ENCODE measurements around the gene RNF121.

The RNF121 gene

DNA sequence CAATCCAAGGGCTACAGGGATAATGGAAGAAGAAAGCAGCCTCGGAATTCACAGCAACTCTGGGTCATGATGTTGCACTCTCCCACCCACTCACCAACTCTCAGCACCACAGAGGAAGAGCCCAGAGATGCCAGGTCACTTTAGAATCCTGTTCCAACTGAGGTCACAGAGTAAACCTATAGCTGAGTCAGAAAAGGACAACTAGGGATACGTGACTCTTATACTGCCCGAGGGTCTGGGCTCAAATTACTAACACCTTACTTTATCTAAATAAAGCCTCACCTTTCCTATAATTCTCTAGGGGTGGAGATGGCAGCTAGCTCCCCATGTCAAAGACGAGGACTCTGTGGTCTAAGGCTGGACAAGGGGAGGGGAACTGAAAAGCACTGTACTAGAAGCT, 94.5 kb downstream of the RNF121 start:
- TF ChIP-seq, protein P1, sequence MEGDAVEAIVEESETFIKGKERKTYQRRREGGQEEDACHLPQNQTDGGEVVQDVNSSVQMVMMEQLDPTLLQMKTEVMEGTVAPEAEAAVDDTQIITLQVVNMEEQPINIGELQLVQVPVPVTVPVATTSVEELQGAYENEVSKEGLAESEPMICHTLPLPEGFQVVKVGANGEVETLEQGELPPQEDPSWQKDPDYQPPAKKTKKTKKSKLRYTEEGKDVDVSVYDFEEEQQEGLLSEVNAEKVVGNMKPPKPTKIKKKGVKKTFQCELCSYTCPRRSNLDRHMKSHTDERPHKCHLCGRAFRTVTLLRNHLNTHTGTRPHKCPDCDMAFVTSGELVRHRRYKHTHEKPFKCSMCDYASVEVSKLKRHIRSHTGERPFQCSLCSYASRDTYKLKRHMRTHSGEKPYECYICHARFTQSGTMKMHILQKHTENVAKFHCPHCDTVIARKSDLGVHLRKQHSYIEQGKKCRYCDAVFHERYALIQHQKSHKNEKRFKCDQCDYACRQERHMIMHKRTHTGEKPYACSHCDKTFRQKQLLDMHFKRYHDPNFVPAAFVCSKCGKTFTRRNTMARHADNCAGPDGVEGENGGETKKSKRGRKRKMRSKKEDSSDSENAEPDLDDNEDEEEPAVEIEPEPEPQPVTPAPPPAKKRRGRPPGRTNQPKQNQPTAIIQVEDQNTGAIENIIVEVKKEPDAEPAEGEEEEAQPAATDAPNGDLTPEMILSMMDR (conservative IDR thresholded peaks at IDR 0.05; ENCODE audit: low read depth, low read length) = no peak
- no peak overlapping the region for H3K4me3 ChIP-seq (ENCODE audit: low read depth, low read length)
- no peak for DNase-seq (ENCODE audit: low read depth)

DNA sequence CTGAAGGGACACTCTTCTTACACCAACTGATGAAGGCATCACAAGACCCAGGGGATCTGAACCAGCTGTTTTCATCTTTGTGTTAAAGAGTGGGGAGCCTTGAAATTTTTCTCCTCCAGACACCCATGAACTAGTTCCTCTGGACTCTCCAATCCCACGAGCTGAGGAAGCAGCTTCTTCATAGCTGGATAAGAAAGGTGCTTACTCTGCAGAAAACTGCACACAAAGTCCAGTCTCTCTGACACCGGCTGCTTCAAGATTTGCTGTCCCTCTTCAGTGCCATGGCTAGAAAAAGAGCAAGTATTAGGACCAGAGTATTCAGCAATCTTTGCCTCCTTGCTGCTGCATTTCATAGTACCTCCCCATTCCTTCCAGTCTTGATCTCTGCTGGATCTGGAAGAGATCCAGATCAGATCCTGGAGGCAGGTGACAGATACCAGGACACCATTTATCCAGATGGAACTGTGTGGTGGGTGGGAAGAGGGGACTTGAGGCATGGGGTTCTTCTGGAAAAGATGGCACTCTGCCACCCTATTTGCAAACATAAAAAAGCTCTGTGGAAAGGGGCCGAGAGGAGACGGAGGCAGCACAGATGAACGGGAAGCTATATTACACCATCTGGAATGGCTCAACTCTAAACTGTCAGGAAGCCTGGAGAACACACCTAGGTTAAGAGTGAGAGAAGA, 95.4 kb downstream of the RNF121 start:
- H3K4me3 ChIP-seq (ENCODE audit: low read depth, low read length) = no peak overlapping the region
- no peak for DNase-seq (ENCODE audit: low read depth)
- TF ChIP-seq, protein P1 (conservative IDR thresholded peaks at IDR 0.05; ENCODE audit: low read depth, low read length) = no peak

DNA sequence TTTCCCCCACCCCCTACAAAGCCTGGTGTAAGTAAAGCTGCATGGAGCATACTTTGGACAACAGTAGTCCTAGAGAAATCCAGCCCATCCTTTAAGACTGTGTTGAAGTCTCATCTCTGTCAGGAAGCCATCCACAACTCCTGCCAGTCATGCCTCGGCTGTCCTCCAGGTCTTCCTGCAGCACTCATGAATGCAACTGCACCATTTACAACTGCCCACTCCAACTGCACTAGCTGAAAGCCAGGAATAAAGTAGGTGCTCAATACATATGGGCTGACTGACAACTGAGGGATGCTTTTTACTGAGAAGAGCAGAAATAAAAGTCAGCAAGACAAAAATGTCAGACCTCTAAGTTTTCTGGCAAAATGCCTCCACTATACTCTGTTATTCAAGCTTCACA, 97.2 kb downstream of the RNF121 start:
- DNase-seq (ENCODE audit: low read depth) = no peak

DNA sequence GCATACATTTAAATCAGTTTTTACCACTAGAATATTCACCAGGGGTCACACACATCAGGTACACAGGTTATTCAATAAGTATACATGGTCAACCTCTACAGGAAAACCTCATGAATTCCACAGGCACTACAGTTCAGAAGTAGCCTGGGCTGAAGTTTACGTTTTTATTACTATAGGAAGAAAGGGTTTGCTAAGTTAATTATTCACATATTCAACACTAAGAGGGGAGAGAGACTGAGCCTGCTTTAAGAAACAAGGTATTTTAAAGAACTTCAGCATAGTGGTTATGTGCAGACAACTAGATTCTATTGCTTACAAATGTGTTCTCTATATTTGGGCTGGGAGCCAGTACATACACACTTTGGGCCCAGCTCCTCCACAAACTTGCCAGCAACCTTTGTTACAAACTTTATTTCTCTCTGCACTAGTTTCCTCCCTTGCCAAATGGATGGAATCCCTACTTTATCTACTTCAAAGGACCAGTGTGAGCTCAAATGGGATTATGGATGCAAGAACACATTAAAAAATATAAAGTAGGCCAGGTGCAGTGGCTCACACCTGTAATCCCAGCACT, 101.7 kb downstream of the RNF121 start:
- no peak for DNase-seq (ENCODE audit: low read depth)
- TF ChIP-seq, protein P1 (conservative IDR thresholded peaks at IDR 0.05; ENCODE audit: low read depth, low read length) = no peak
- no peak overlapping the region for H3K4me3 ChIP-seq (ENCODE audit: low read depth, low read length)

More for the DNA sequence above, 97.2 kb downstream of the RNF121 start:
- H3K4me3 ChIP-seq (ENCODE audit: low read depth, low read length) = no peak overlapping the region
- TF ChIP-seq, protein P1 (conservative IDR thresholded peaks at IDR 0.05; ENCODE audit: low read depth, low read length) = no peak

DNA sequence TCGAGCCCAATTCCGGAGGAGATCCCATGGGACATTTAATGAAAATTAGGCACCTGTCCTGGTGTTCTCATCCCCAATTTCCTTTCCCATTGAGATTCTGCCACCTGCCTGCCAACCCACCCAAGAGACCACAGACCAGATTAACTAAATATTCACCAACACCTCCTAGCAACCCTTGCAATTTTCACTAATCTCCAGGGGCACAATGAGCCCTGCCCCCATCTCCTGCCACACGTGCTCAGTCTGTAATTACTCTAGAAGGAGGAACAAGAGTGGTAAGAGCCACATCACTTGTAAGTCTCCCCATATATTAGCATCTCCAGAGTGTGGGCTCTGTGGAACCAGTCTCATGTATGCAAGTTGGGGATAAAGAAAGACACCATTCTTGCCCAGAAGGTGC, 107.8 kb downstream of the RNF121 start:
- TF ChIP-seq, protein P1 (conservative IDR thresholded peaks at IDR 0.05; ENCODE audit: low read depth, low read length) = no peak
- no peak overlapping the region for H3K4me3 ChIP-seq (ENCODE audit: low read depth, low read length)
- DNase-seq (ENCODE audit: low read depth) = no peak

DNA sequence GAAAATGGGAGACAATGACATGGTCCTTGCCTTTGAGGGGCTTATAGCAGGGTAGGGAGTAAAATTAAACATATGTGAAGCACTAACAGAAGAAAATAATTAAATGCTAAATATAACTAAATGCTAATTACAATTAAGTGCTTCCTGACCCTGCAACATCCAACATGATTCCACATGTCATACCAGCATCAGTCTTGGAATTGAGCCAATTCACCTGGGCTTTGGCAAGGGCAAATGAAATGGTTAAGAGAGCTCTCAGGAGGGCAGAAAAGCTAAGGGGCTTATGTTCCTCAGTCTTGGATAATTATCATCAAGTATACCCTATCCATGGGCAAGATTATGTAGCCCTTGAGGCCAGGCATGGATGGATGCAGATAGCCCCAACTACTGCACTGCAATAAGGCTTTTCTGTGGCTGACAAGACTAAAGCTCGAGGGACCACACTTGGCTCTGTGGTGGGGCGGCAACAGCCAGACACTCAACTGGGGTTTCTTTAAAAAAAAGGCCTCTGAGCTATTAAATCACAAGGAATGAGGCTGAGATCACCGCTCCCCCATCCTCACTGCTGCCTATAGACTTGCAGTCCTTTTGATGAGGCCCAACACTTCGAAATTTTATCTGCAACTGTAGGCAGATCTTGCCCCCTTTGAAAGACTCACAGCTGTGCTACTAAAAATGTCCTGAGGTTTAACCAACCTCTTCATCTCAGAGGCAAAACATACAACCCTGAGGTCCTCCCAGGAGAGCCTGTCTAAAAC, 108.9 kb downstream of the RNF121 start:
- TF ChIP-seq, protein P1 (conservative IDR thresholded peaks at IDR 0.05; ENCODE audit: low read depth, low read length) = no peak
- DNase-seq (ENCODE audit: low read depth) = no peak
- peak overlapping the region; percentile 67 for H3K4me3 ChIP-seq (ENCODE audit: low read depth, low read length)
